WERI-Rb-1 (cell line): ENCODE measurements around the gene KCNIP4.

Experiments used
- DNase-seq: peaks from one replicate; pipeline ENCODE4 v3.0.0-alpha.2; 2020
- H3K27ac ChIP-seq: fragments of 250-450 bp; sonication (Bioruptor Pico); 2 replicates; pipeline ENCODE4 v1.5.1; 2020; ENCODE audit warnings: mild to moderate bottlenecking, moderate library complexity
- H3K27me3 ChIP-seq: fragments of 250-450 bp; sonication (Bioruptor Pico); 2 replicates; pipeline ENCODE4 v1.5.1; 2021; ENCODE audit warnings: mild to moderate bottlenecking, low read depth, moderate library complexity; ENCODE audit not compliant: insufficient read depth, severe bottlenecking
- H3K36me3 ChIP-seq: fragments of 250-450 bp; sonication (Bioruptor Pico); 2 replicates; pipeline ENCODE4 v1.5.1; 2020; ENCODE audit warnings: mild to moderate bottlenecking, moderate library complexity
- H3K4me3 ChIP-seq: 2 replicates; pipeline ENCODE4 v1.5.1; 2011; ENCODE audit warnings: low read depth, mild to moderate bottlenecking, control low read depth, low read length
- H3K9me3 ChIP-seq: fragments of 250-450 bp; sonication (Bioruptor Pico); 2 replicates; pipeline ENCODE4 v1.5.1; 2021; ENCODE audit warnings: mild to moderate bottlenecking, moderate library complexity; ENCODE audit not compliant: severe bottlenecking
- CTCF ChIP-seq: IDR thresholded peaks from 2 replicates; pipeline ENCODE4 v1.5.1; 2011; ENCODE audit warnings: low read depth, mild to moderate bottlenecking, control low read depth, inconsistent platforms, low read length

KCNIP4 gene

GRCh38 chr4:21327976-21328700 lies 620.4 kb downstream of the KCNIP4 start:
- Histone ChIP-seq H3K27me3 (no peaks in the 10 kb centered on the region), H3K9me3 (no peaks in the 10 kb centered on the region), H3K36me3 (no peaks in the 10 kb centered on the region), H3K27ac (no peak overlapping the region), H3K4me3 (no peak overlapping the region)
- no peak for DNase-seq
- TF ChIP-seq CTCF: no peak

GRCh38 chr4:21320034-21320433 lies 628.5 kb downstream of the KCNIP4 start:
- Histone ChIP-seq H3K36me3 (no peaks in the 10 kb centered on the region), H3K9me3 (no peaks in the 10 kb centered on the region)
- no peak for TF ChIP-seq CTCF

GRCh38 chr4:21307709-21308108 lies 640.9 kb downstream of the KCNIP4 start:
- DNase-seq: no peak
- H3K9me3 ChIP-seq: no peaks in the 10 kb centered on the region
- H3K27me3 ChIP-seq: no peaks in the 10 kb centered on the region
- no peak overlapping the region for H3K4me3 ChIP-seq
- no peaks in the 10 kb centered on the region for H3K36me3 ChIP-seq
- no peak for TF ChIP-seq CTCF
- no peak overlapping the region for H3K27ac ChIP-seq

More at GRCh38 chr4:21320034-21320433, 628.5 kb downstream of the KCNIP4 start:
- Histone ChIP-seq H3K4me3 (no peak overlapping the region), H3K27me3 (no peaks in the 10 kb centered on the region), H3K27ac (no peak overlapping the region)
- DNase-seq: no peak

GRCh38 chr4:21304540-21304887 lies 644.1 kb downstream of the KCNIP4 start:
- TF ChIP-seq CTCF: no peak
- H3K4me3 ChIP-seq: peak overlapping the region; percentile 52
- no peak overlapping the region for H3K27ac ChIP-seq
- no peak for DNase-seq
- H3K27me3 ChIP-seq: no peaks in the 10 kb centered on the region
- H3K9me3 ChIP-seq: no peaks in the 10 kb centered on the region
- no peaks in the 10 kb centered on the region for H3K36me3 ChIP-seq

GRCh38 chr4:21290562-21290961 lies 658.0 kb downstream of the KCNIP4 start:
- DNase-seq: no peak

More at GRCh38 chr4:21290562-21290961, 658.0 kb downstream of the KCNIP4 start:
- Histone ChIP-seq H3K36me3 (no peaks in the 10 kb centered on the region), H3K27me3 (no peaks in the 10 kb centered on the region), H3K4me3 (no peak overlapping the region), H3K9me3 (no peaks in the 10 kb centered on the region), H3K27ac (no peak overlapping the region)
- TF ChIP-seq CTCF: no peak
